GM12878 (cell line): Measurements from ENCODE around the gene EEF1G. TPM values are rescaled to one million over a fixed set of nuclear protein-coding genes. Genes with fewer than 3 reads are reported as not detected.

Source experiments
- ATAC-seq: fragments of 200-7000 bp; cut with Tn5 transposase; 3 replicates; pipeline ENCODE4 v1.9.1; 2020; ENCODE audit warnings: mild to moderate bottlenecking, moderate library complexity
- BruUV-seq: library from RNA; stranded (reverse); fragments of 400-500 nt; replicated peaks from 2 replicates; lab custom pipeline; 2021; lab: Mats Ljungman, UMichigan
- CTCF ChIA-PET: fragments of 300-600 bp; sonication (Branson Sonifier 250); formaldehyde crosslinking; extraction: SDS; loops from one replicate; lab custom pipeline; 2021; ENCODE audit warnings: inconsistent platforms; lab: Yijun Ruan, JAX
- POLR2A ChIA-PET: fragments of 350-600 bp; formaldehyde crosslinking; extraction: SDS; loops from one replicate; lab custom pipeline; 2021; ENCODE audit warnings: inconsistent platforms; lab: Charles Lee
- RAD21 ChIA-PET: fragments of 300-600 bp; sonication (Branson Sonifier 250); formaldehyde crosslinking; loops from one replicate; lab custom pipeline; 2023; ENCODE audit warnings: antibody characterized with exemption; ENCODE audit not compliant: unreplicated experiment; lab: Charles Lee
- SMC1A ChIA-PET: fragments of 300-600 bp; sonication (Branson Sonifier 250); formaldehyde crosslinking; loops from one replicate; lab custom pipeline; 2023; ENCODE audit not compliant: unreplicated experiment, uncharacterized antibody; lab: Charles Lee
- DNase-seq: peaks from one replicate; pipeline ENCODE4 v3.0.0-alpha.2; 2011; ENCODE audit warnings: low read depth, low spot score
- FAIRE-seq: peaks from 3 replicates; lab custom pipeline; 2011; peaks lifted over from hg19 to GRCh38; lab: Jason Lieb, UNC
- H2AFZ ChIP-seq: 2 replicates; pipeline ENCODE4 v1.6.0; 2011; ENCODE audit warnings: low read depth, low read length, control low read depth; ENCODE audit not compliant: control insufficient read depth
- H3K27ac ChIP-seq: 2 replicates; pipeline ENCODE4 v1.5.1; 2011; ENCODE audit warnings: control low read depth; ENCODE audit not compliant: control insufficient read depth, insufficient read depth
- H3K27me3 ChIP-seq, 2 experiments: replicated peaks in 1 of 2; 2 replicates each; pipeline versions ENCODE4 v1.6.0 to v1.6.1; 2011; ENCODE audit warnings: low read length in 1 of 2; ENCODE audit not compliant: control insufficient read depth in 2 of 2, insufficient read depth in 2 of 2
- H3K36me3 ChIP-seq, 2 experiments: 2 replicates each; pipeline ENCODE4 v1.5.1; 2011; ENCODE audit warnings: low read length in 1 of 2; ENCODE audit not compliant: control insufficient read depth in 2 of 2, insufficient read depth in 2 of 2
- H3K4me1 ChIP-seq: 2 replicates; pipeline ENCODE4 v1.6.1; 2011; ENCODE audit warnings: mild to moderate bottlenecking, low read length, moderate library complexity, mixed read lengths; ENCODE audit not compliant: control insufficient read depth, insufficient read depth
- H3K4me2 ChIP-seq: 2 replicates; pipeline ENCODE4 v1.6.0; 2011; ENCODE audit warnings: control low read depth; ENCODE audit not compliant: control insufficient read depth, insufficient read depth
- H3K4me3 ChIP-seq: fragments of 200-600 bp; sonication (generic); 2 replicates; pipeline ENCODE4 v1.5.1; 2016
- H3K79me2 ChIP-seq: 2 replicates; pipeline ENCODE4 v1.6.0; 2011; ENCODE audit warnings: low read length; ENCODE audit not compliant: control insufficient read depth, insufficient read depth
- H3K9ac ChIP-seq: 2 replicates; pipeline ENCODE4 v1.8.0; 2011; ENCODE audit warnings: low read length, control low read depth, mixed read lengths; ENCODE audit not compliant: control insufficient read depth, insufficient read depth
- H3K9me3 ChIP-seq: replicated peaks from 3 replicates; pipeline ENCODE4 v1.5.1; 2011; ENCODE audit warnings: mild to moderate bottlenecking, low read length; ENCODE audit not compliant: control insufficient read depth, insufficient read depth
- H4K20me1 ChIP-seq: 2 replicates; pipeline ENCODE4 v1.6.0; 2011; ENCODE audit not compliant: control insufficient read depth, insufficient read depth
- LARP7 ChIP-seq: fragments of 450-650 bp; IDR thresholded peaks from 2 replicates; pipeline ENCODE4 v1.6.1; 2017; ENCODE audit warnings: mild to moderate bottlenecking
- MAX ChIP-seq: IDR thresholded peaks from 2 replicates; pipeline ENCODE4 v1.6.1; 2012; ENCODE audit warnings: low read depth, low read length, improper control_type of control experiment
- PAX5 ChIP-seq: IDR thresholded peaks from 2 replicates; pipeline ENCODE4 v1.6.1; 2011; ENCODE audit warnings: low read depth, low read length, borderline replicate concordance
- RELB ChIP-seq: fragments of 450-650 bp; IDR thresholded peaks from 2 replicates; pipeline ENCODE4 v1.6.1; 2017; ENCODE audit warnings: low read depth, mild to moderate bottlenecking, moderate library complexity
- RUNX3 ChIP-seq: IDR thresholded peaks from 2 replicates; pipeline ENCODE4 v1.6.1; 2012; ENCODE audit warnings: low read length, inconsistent platforms
- SIN3A ChIP-seq: IDR thresholded peaks from 2 replicates; pipeline ENCODE4 v1.6.1; 2012; ENCODE audit warnings: low read depth, low read length, improper control_type of control experiment
- TCF3 ChIP-seq: IDR thresholded peaks from 2 replicates; pipeline ENCODE4 v1.6.1; 2012; ENCODE audit warnings: low read depth, mild to moderate bottlenecking, low read length, borderline replicate concordance; ENCODE audit not compliant: insufficient read depth
- WGBS: methylation state at CpG from one replicate; pipeline ENCODE4 v1.1.6; 2016; ENCODE audit warnings: low lambda C conversion rate; ENCODE audit not compliant: insufficient replicate concordance, insufficient coverage; ENCODE audit errors: missing lambda C conversion rate; 5-methylcytosine and 5-hydroxymethylcytosine counted together
- in situ Hi-C: fragments of 300-500 bp; cut with MboI; formaldehyde crosslinking; loops from 9 replicates; pipeline ENCODE4 v1.14.3; 2018; ENCODE audit warnings: mixed read lengths
- intact Hi-C: fragments of 100-400 bp; cut with micrococcal nuclease; formaldehyde crosslinking; loops from one replicate; pipeline ENCODE4 v1.14.2; 2022; ENCODE audit not compliant: unreplicated experiment
- polyA plus RNA-seq, 11 experiments: library from polyadenylated mRNA; depleted of rRNA in 4 of 11; unstranded in 6 of 11; stranded (reverse) in 5 of 11; fragments of >200 nt; fragmentation: Nextera tagmentation in 4 of 11; fragmentation: Illumina TruSeq in 1 of 11; extraction: Ambion mirVana in 4 of 11; extraction: Trizol in 1 of 11; gene quantifications; 1 replicate in 1 of 11; 2 replicates in 10 of 11; pipeline versions ENCODE4 v1.2.1 to v1.2.3, GENCODE V29; 2011 to 2016; ENCODE audit warnings: inconsistent platforms in 2 of 11, missing spikeins in 2 of 11, low read depth in 1 of 11
- total RNA-seq, 4 experiments: library from RNA; depleted of rRNA in 3 of 4; stranded (reverse); fragments of >200 nt in 3 of 4; fragmentation: Illumina TruSeq in 1 of 4; extraction: Trizol in 1 of 4; gene quantifications; 2 replicates each; pipeline versions ENCODE4 v1.2.1 to v1.2.3, GENCODE V29; 2013 to 2021

The EEF1G gene
- total and polyA plus RNA-seq, 10 of the 15 experiments (the other 5 are each of a cell fraction or from before 2014, with no cell fraction given) = 850 to 2,739 (median 2,277) TPM

- Histone ChIP-seq H3K27ac (peak overlapping the region; percentile 95), H3K4me1 (peaks cover 77% of the 10 kb centered on the region), H3K9me3 (no peaks in the 10 kb centered on the region), H2AFZ (peak overlapping the region; percentile 53), H3K27me3 (no peaks in the 10 kb centered on the region; a peak in 1 of 4 replicates), H3K79me2 (peaks cover 76% of the 10 kb centered on the region), H3K9ac (peak overlapping the region; percentile 51), H4K20me1 (no peaks in the 10 kb centered on the region; the same call in 1 of the 2 replicates), H3K4me2 (peak overlapping the region; percentile 97), H3K4me3 (peak overlapping the region; percentile 51; the same call in 1 of the 2 replicates), H3K36me3 (no peaks in the 10 kb centered on the region)
- FAIRE-seq (no peak), DNase-seq (no peak), ATAC-seq (no peak)
- BruUV-seq = no TSS peak
- intact Hi-C loops = loop anchor here (5.0 kb wide), 1 partner anchor 100 kb away; no protein-coding TSS in a partner anchor
- ChIA-PET SMC1A (interaction anchor here (0.8 to 7.0 kb wide), 26 partner anchors 14 to 163 kb away, joined by 3 to 212 read pairs (median 4); partner anchors contain the start of genes C11orf98, CSKMT, EEF1G and SCGB1A1), POLR2A (interaction anchor here (0.5 to 10.3 kb wide), 15 partner anchors 14 to 314 kb away, joined by 3 to 188 read pairs (median 4); partner anchors contain the start of genes B3GAT3, EEF1G, INTS5 and TUT1), CTCF (interaction anchor here (0.6 to 9.0 kb wide), 38 partner anchors 8 to 460 kb away, joined by 3 to 280 read pairs (median 6); partner anchors contain the start of genes EEF1G, MTA2, SCGB1A1 and TAF6L), RAD21 (interaction anchor here (0.6 to 9.1 kb wide), 24 partner anchors 14 to 1780 kb away, joined by 3 to 313 read pairs (median 8); partner anchors contain the start of genes C11orf98, CSKMT, EEF1G and LBHD1)
- TF ChIP-seq MAX = no peak
- 0 out of 2 replicates have a peak, but pooled peaks have one; percentile 12 for TF ChIP-seq RELB
- TF ChIP-seq LARP7 = peak; percentile 12; the same call in 1 of the 2 replicates
- 0 out of 2 replicates have a peak, but pooled peaks have one; percentile 5 for TF ChIP-seq TCF3
- no peak for TF ChIP-seq PAX5
- 0 out of 2 replicates have a peak, but pooled peaks have one; percentile 14 for TF ChIP-seq RUNX3
- 0 out of 2 replicates have a peak, but pooled peaks have one; percentile 1 for TF ChIP-seq SIN3A
- WGBS = 18% methylated on average over 5 of the region's 6 CpGs
- in situ Hi-C loops = no loop called here
Measured at GRCh38 chr11:62542111-62542745, 31.5 kb downstream of the EEF1G start.
